ENCODE measurements around the gene APBA1.
"Not testable (repeated sequence)": the region's sequence is repeated elsewhere in the genome, so short reads cannot be mapped to it uniquely, and the experiment has no call there.

APBA1 gene

GRCh38 chr9:69603656-69604055 is 68.5 kb downstream of the APBA1 start:
- H3K9ac ChIP-seq (ENCODE audit: low read length) = no peak overlapping the region

GRCh38 chr9:69602773-69603172 is 69.4 kb downstream of the APBA1 start:
- H3K36me3 ChIP-seq (ENCODE audit: insufficient read depth, low read length) = no peaks in the 10 kb centered on the region
- H3K9me3 ChIP-seq (ENCODE audit: low read length) = no peaks in the 10 kb centered on the region
- H3K27ac ChIP-seq (ENCODE audit: low read depth, low read length) = no peak overlapping the region
- H3K27me3 ChIP-seq (ENCODE audit: control insufficient read depth in 1 of 2, insufficient read depth in 2 of 2, low read length in 2 of 2) = no peaks in the 10 kb centered on the region
- H3K4me3 ChIP-seq (ENCODE audit: low read depth in 1 of 2, low read length in 2 of 2) = no peak overlapping the region
- H3K4me1 ChIP-seq (ENCODE audit: insufficient read depth, low read length) = no peaks in the 10 kb centered on the region
- no peak overlapping the region for H3K9ac ChIP-seq (ENCODE audit: low read length)

More at GRCh38 chr9:69603656-69604055, 68.5 kb downstream of the APBA1 start:
- no peak overlapping the region for H3K4me3 ChIP-seq (ENCODE audit: low read depth in 1 of 2, low read length in 2 of 2)
- no peaks in the 10 kb centered on the region for H3K27me3 ChIP-seq (ENCODE audit: control insufficient read depth in 1 of 2, insufficient read depth in 2 of 2, low read length in 2 of 2)
- no peak overlapping the region for H3K27ac ChIP-seq (ENCODE audit: low read depth, low read length)
- H3K4me1 ChIP-seq (ENCODE audit: insufficient read depth, low read length) = no peaks in the 10 kb centered on the region
- H3K9me3 ChIP-seq (ENCODE audit: low read length) = no peaks in the 10 kb centered on the region
- H3K36me3 ChIP-seq (ENCODE audit: insufficient read depth, low read length) = no peaks in the 10 kb centered on the region

- Histone ChIP-seq H3K27me3 (ENCODE audit: control insufficient read depth in 1 of 2, insufficient read depth in 2 of 2, low read length in 2 of 2) (no peaks in the 10 kb centered on the region), H3K9ac (ENCODE audit: low read length) (no peak overlapping the region), H3K9me3 (ENCODE audit: low read length) (no peaks in the 10 kb centered on the region), H3K36me3 (ENCODE audit: insufficient read depth, low read length) (no peaks in the 10 kb centered on the region), H3K27ac (ENCODE audit: low read depth, low read length) (no peak overlapping the region), H3K4me1 (ENCODE audit: insufficient read depth, low read length) (no peaks in the 10 kb centered on the region), H3K4me3 (ENCODE audit: low read depth in 1 of 2, low read length in 2 of 2) (no peak overlapping the region)
Measured at GRCh38 chr9:69601698-69602097, 70.5 kb downstream of the APBA1 start.

- Histone ChIP-seq H3K4me3 (ENCODE audit: low read depth in 1 of 2, low read length in 2 of 2) (no peak overlapping the region), H3K9me3 (ENCODE audit: low read length) (no peaks in the 10 kb centered on the region), H3K27me3 (ENCODE audit: control insufficient read depth in 1 of 2, insufficient read depth in 2 of 2, low read length in 2 of 2) (no peaks in the 10 kb centered on the region), H3K9ac (ENCODE audit: low read length) (no peak overlapping the region), H3K4me1 (ENCODE audit: insufficient read depth, low read length) (no peaks in the 10 kb centered on the region), H3K36me3 (ENCODE audit: insufficient read depth, low read length) (no peaks in the 10 kb centered on the region), H3K27ac (ENCODE audit: low read depth, low read length) (no peak overlapping the region)
Measured at GRCh38 chr9:69600314-69601047, 71.7 kb downstream of the APBA1 start.

GRCh38 chr9:69599232-69599971 is 72.8 kb downstream of the APBA1 start:
- no peaks in the 10 kb centered on the region for H3K27me3 ChIP-seq (ENCODE audit: control insufficient read depth in 1 of 2, insufficient read depth in 2 of 2, low read length in 2 of 2)
- H3K4me1 ChIP-seq (ENCODE audit: insufficient read depth, low read length) = no peaks in the 10 kb centered on the region
- H3K36me3 ChIP-seq (ENCODE audit: insufficient read depth, low read length) = no peaks in the 10 kb centered on the region
- H3K4me3 ChIP-seq (ENCODE audit: low read depth in 1 of 2, low read length in 2 of 2) = no peak overlapping the region
- no peak overlapping the region for H3K27ac ChIP-seq (ENCODE audit: low read depth, low read length)
- H3K9ac ChIP-seq (ENCODE audit: low read length) = no peak overlapping the region
- no peaks in the 10 kb centered on the region for H3K9me3 ChIP-seq (ENCODE audit: low read length)

GRCh38 chr9:69596906-69597305 is 75.3 kb downstream of the APBA1 start:
- H3K27ac ChIP-seq (ENCODE audit: low read depth, low read length); H3K36me3 ChIP-seq (ENCODE audit: insufficient read depth, low read length); H3K4me1 ChIP-seq (ENCODE audit: insufficient read depth, low read length); H3K9ac ChIP-seq (ENCODE audit: low read length); H3K9me3 ChIP-seq (ENCODE audit: low read length); H3K27me3 ChIP-seq (ENCODE audit: control insufficient read depth in 1 of 2, insufficient read depth in 2 of 2, low read length in 2 of 2); H3K4me3 ChIP-seq (ENCODE audit: low read depth in 1 of 2, low read length in 2 of 2): not testable (repeated sequence)

GRCh38 chr9:69594180-69594579 is 78.0 kb downstream of the APBA1 start:
- no peak overlapping the region for H3K9ac ChIP-seq (ENCODE audit: low read length)
- no peaks in the 10 kb centered on the region for H3K27me3 ChIP-seq (ENCODE audit: control insufficient read depth in 1 of 2, insufficient read depth in 2 of 2, low read length in 2 of 2)
- no peaks in the 10 kb centered on the region for H3K4me1 ChIP-seq (ENCODE audit: insufficient read depth, low read length)
- no peaks in the 10 kb centered on the region for H3K36me3 ChIP-seq (ENCODE audit: insufficient read depth, low read length)
- no peak overlapping the region for H3K27ac ChIP-seq (ENCODE audit: low read depth, low read length)
- H3K4me3 ChIP-seq (ENCODE audit: low read depth in 1 of 2, low read length in 2 of 2) = no peak overlapping the region
- no peaks in the 10 kb centered on the region for H3K9me3 ChIP-seq (ENCODE audit: low read length)

GRCh38 chr9:69593756-69594155 is 78.4 kb downstream of the APBA1 start:
- Histone ChIP-seq H3K27ac (ENCODE audit: low read depth, low read length) (no peak overlapping the region), H3K9me3 (ENCODE audit: low read length) (no peaks in the 10 kb centered on the region), H3K4me1 (ENCODE audit: insufficient read depth, low read length) (no peaks in the 10 kb centered on the region), H3K9ac (ENCODE audit: low read length) (no peak overlapping the region), H3K4me3 (ENCODE audit: low read depth in 1 of 2, low read length in 2 of 2) (no peak overlapping the region), H3K36me3 (ENCODE audit: insufficient read depth, low read length) (no peaks in the 10 kb centered on the region), H3K27me3 (ENCODE audit: control insufficient read depth in 1 of 2, insufficient read depth in 2 of 2, low read length in 2 of 2) (no peaks in the 10 kb centered on the region)

GRCh38 chr9:69593301-69593700 is 78.9 kb downstream of the APBA1 start:
- Histone ChIP-seq H3K4me3 (ENCODE audit: low read depth in 1 of 2, low read length in 2 of 2) (no peak overlapping the region), H3K4me1 (ENCODE audit: insufficient read depth, low read length) (no peaks in the 10 kb centered on the region), H3K9ac (ENCODE audit: low read length) (no peak overlapping the region), H3K27me3 (ENCODE audit: control insufficient read depth in 1 of 2, insufficient read depth in 2 of 2, low read length in 2 of 2) (no peaks in the 10 kb centered on the region), H3K9me3 (ENCODE audit: low read length) (no peaks in the 10 kb centered on the region), H3K36me3 (ENCODE audit: insufficient read depth, low read length) (no peaks in the 10 kb centered on the region), H3K27ac (ENCODE audit: low read depth, low read length) (no peak overlapping the region)

- Histone ChIP-seq H3K4me1 (ENCODE audit: insufficient read depth, low read length) (no peaks in the 10 kb centered on the region), H3K36me3 (ENCODE audit: insufficient read depth, low read length) (no peaks in the 10 kb centered on the region), H3K27me3 (ENCODE audit: control insufficient read depth in 1 of 2, insufficient read depth in 2 of 2, low read length in 2 of 2) (no peaks in the 10 kb centered on the region), H3K9me3 (ENCODE audit: low read length) (no peaks in the 10 kb centered on the region), H3K27ac (ENCODE audit: low read depth, low read length) (no peak overlapping the region), H3K9ac (ENCODE audit: low read length) (no peak overlapping the region), H3K4me3 (ENCODE audit: low read depth in 1 of 2, low read length in 2 of 2) (no peak overlapping the region)
Measured at GRCh38 chr9:69590266-69590665, 81.9 kb downstream of the APBA1 start.

GRCh38 chr9:69589156-69589555 is 83.0 kb downstream of the APBA1 start:
- Histone ChIP-seq H3K27me3 (ENCODE audit: control insufficient read depth in 1 of 2, insufficient read depth in 2 of 2, low read length in 2 of 2) (no peaks in the 10 kb centered on the region), H3K4me1 (ENCODE audit: insufficient read depth, low read length) (no peaks in the 10 kb centered on the region), H3K27ac (ENCODE audit: low read depth, low read length) (no peak overlapping the region), H3K36me3 (ENCODE audit: insufficient read depth, low read length) (no peaks in the 10 kb centered on the region), H3K9ac (ENCODE audit: low read length) (no peak overlapping the region), H3K4me3 (ENCODE audit: low read depth in 1 of 2, low read length in 2 of 2) (no peak overlapping the region), H3K9me3 (ENCODE audit: low read length) (no peaks in the 10 kb centered on the region)

GRCh38 chr9:69585571-69585970 is 86.6 kb downstream of the APBA1 start:
- H3K4me3 ChIP-seq (ENCODE audit: low read depth in 1 of 2, low read length in 2 of 2) = no peak overlapping the region
- no peaks in the 10 kb centered on the region for H3K27me3 ChIP-seq (ENCODE audit: control insufficient read depth in 1 of 2, insufficient read depth in 2 of 2, low read length in 2 of 2)
- H3K27ac ChIP-seq (ENCODE audit: low read depth, low read length) = no peak overlapping the region
- no peaks in the 10 kb centered on the region for H3K36me3 ChIP-seq (ENCODE audit: insufficient read depth, low read length)
- H3K4me1 ChIP-seq (ENCODE audit: insufficient read depth, low read length) = no peaks in the 10 kb centered on the region
- no peak overlapping the region for H3K9ac ChIP-seq (ENCODE audit: low read length)
- no peaks in the 10 kb centered on the region for H3K9me3 ChIP-seq (ENCODE audit: low read length)
